NCI-H82 treated with DMSO at 0.1 percent for 48 hours (cell line): ENCODE measurements around the gene LRRC4.

Source experiments
- DNase-seq: peaks from one replicate; lab custom pipeline; 2025; ENCODE audit not compliant: unreplicated experiment; lab: John Stamatoyannopoulos, UW

Gene LRRC4

GRCh38 chr7:128032605-128033235 is 1.5 kb upstream of the LRRC4 start:
- no peak for DNase-seq

DNA sequence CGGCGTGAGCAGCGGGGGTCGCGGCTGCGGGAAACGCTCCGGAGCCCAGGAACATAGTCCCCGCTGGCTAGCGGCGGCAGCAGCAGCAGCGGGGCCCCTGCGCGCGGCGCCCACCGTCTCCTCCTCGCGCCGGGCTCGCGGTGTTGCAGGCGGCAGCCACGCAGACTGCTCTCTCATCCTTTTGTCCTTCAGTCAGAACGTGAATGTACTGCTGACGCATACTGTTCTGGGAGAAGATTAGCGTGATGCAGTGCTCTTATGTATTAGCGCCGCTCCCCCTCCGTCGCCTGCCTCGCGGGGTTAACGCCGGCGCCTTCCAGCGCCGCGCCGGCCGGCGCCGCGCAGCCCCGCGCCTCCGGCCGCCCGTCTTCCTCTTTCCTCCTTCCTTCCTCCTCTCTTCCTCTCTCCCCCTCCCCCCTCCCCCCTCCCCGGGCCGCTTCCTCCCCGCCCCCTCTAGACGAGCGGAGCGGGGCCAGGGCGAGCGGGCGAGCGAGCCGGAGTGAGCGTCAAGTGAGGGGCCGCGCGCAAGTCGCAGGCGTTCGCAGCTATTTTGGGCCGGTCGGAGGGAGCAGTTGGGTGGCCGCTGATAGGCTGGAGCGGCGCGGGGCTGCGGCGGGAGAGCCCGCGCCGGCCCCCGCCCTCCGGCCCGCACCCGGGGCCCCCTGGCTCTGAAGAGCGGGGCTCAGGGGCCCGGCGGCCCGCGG is 816 bp upstream of the LRRC4 start:
- peak; percentile 56 for DNase-seq

DNA sequence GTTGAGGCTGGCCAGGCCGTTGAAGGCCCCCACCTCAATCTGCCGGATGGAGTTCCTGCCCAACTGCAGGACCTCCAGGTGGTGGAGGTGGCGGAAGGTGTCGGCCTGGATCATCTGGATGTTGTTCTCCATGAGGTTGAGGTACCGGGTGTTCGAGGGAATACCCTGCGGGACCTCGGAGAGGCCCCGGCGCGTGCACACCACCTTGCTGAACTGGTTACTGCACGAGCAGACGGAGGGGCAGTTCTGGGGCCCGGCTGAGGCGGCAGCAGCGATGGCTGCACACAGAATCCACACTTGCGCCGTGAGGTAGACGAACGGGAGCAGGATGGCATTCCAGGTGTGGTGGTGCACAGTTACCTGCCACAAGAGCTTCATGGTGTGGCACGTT is 979 bp downstream of the LRRC4 start:
- no peak for DNase-seq

GRCh38 chr7:128029405-128029995 is 1.7 kb downstream of the LRRC4 start:
- no peak for DNase-seq

- DNase-seq = no peak
Measured at GRCh38 chr7:128027485-128027980, 3.7 kb downstream of the LRRC4 start.

- DNase-seq = no peak
Measured at GRCh38 chr7:128026551-128026950, 4.7 kb downstream of the LRRC4 start.

DNA sequence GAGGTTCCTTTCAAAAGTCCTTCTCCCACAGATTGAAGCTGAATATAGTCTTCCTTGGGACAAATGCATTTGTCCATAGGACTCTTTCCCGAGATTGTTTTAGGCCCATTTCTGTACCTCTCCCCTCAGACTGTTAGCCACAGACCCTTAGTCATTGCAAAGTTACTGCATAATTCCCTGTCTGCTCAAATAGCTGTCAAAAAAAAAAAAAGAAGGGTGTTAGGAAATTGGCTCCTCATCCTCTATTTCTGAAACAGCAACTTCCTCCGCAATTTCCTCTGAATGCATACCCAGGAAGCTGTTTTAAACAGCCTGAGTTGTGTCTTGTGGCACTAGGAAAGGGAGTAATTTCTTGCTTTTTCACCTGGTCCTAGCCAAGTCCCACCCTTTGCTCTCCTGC is 5.4 kb downstream of the LRRC4 start:
- no peak for DNase-seq

- DNase-seq = no peak
Measured at GRCh38 chr7:128025380-128025779, 5.9 kb downstream of the LRRC4 start.

DNA sequence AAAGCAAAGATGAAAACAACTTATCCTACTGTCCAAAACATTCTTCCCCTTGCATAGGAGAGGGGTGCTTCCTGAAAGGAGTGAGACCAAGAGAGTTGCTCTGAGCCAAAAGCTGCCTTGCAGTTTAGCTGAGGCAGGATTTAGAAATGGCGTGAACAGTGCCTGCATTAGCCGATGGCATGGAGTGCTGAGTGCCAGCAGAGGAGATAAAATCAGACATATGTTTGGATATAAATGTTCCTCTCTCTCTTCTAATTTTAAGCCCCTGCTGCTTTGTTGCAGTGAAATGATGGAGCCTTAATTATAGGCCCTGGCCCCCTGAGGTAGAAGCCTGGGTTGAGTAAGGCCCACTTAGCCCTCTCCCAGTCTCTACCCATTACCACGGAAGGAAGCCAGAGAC is 7.1 kb downstream of the LRRC4 start:
- DNase-seq = no peak

DNA sequence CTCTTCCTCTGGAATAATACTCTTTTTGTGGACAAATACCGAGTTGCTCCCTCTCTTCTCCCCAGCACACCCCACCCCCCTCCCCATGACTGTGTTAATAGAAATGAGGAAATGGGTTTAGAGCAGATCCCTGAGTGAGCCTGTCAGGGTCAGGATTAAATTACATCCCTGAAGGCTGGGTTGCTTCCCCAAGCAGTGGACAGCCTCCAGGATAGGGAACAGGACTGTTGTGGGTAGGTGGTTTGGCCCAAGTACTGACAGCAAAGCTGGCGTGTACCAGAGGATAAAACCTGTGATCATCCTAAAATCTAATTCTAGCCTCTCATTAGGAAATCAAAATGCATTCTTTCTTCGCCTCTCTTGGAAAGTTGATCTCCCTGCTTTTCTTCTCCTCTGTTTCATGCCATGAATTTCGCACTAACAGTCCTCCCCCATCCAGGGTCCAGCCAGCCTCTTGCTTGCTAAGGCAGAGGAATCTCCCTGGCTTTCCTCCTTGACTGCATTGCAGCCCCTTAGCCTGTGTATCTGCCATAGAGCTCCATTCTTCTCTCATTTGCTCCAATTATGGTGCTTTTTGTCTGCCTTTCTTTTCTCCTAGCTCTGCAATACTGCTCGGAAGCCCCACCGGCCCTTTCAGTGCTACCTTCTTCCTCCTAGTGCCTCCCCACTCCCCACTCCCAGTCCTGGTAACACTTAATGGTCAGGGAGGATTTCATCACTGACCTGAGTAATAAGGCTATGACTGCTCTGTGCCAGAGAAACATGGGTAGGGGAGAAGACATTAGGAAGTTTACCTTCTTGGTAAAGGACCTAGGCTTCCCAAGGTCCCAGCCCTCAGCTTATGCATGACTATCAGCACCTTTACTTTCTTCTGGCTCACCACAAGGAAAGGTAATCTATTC is 8.4 kb downstream of the LRRC4 start:
- no peak for DNase-seq

DNA sequence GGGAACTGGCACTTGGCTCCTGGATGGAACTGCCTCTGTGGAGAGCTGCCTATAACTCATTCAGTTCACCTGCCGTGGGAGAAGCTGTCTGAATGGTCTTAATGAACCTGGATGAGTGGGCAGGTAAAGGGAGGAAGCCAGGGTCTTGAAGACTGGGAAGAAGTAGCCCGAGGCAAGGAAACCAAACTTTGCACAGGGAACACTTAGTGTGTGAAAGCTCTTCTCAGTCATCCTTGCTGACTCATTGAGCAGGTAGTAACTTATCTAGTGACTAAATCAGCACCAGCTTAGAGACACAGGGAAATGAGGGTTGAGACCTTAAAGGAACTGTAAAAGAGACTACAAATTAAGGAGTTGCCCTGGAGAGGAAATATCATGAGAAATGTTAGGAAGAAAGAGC is 9.9 kb downstream of the LRRC4 start:
- no peak for DNase-seq

DNA sequence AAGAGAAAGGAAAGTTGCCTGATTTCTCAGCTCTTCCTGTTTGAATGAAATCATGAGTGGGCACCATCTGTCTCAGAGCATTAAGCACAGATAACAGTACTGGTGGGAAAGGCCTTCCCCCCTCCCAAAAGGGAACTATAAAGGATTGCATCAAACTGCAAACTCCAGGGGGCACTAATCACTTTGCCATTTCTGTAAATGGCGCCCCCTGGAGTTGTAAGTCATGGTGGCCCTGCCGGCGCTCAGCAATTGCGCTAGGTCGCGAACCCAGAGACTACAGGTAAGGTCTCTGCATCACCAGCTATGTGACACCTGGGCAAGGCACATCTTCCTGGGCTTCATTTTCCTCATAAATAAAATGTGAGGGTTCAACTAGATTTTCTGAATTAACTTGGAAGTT is 11.1 kb downstream of the LRRC4 start:
- no peak for DNase-seq

DNA sequence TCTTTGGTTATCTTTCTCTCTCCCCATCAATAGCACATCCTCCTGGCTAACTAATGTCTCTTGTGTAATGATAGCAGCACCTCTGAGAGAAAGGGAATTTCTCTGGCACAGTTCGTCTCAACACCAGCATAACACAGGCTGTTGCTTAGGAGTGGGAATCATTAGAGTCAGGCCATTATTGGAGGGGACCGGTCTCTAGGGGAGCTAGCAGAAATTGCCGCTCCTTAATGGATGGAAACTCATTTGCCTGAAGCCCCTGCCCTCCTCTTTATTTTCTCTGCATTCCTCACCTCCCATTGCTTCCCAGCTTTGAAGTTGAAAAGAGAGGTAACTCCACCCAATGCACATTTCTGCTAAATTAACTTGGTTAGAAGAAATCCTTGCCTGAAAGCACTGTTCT is 11.9 kb downstream of the LRRC4 start:
- DNase-seq = no peak

DNA sequence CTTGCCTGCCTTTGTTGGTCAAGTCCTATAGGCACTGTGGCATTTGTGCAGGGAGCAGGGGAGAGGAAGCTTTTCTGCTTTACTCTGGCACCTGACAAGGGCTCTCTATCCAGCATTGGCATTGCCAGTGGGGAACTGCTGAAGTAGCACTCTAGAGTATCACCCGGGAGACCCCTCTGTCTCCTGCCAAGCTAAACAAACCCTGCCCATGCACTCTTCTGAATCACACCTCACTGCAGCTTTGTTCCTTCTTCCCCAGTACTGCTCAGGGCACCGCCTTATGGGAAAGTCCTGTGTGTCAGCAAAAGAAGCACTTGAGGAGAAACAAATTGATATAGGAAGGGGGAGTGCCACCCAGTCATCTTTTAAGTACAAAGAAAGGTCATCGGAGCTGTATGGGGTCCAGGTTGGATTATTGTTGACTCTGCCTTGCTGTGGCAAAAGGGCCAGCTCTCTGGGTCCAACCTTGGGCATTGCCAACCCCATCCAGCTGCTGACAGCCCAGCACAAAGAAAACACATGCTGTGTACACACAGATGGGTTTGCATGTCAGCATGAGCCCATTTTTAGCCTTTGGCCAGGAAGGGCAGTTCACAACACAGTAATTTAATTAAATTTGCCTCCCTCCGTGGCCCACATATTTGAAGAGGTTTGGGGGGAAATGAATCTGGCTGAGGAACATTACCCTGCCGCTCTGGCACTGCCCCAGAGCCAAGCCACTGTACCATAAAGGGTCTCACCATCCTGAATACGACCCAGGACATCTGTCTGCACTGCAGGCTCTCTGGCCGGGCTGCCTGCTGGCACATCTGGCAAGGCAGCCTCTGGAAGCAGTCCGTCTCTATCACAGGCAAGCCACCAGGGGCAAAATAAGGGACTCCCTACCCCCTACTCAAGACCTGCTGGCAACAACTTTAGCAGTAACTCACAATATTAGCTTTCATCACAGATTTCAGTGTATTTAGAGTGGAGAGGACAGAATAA is 13.1 kb downstream of the LRRC4 start:
- no peak for DNase-seq

DNA sequence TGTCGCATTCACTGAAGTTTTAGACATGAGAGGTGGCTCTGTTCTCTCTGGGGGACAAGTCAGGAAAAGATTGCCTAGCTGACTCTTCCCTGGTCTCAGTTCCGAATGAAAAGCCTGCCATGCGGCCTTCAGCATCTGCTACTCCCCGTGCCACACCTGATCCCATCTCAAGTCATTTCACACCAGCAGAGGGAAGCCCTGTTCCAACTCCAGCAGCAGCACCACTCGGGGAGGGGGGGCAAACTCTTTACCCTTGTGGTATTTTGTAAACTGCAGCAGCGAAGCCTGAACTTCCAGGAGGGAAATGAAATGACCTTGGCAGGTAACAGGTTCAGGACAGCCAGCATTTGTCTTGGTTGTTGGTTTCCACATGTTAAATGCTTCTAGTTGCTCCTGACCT is 13.8 kb downstream of the LRRC4 start:
- DNase-seq = no peak

GRCh38 chr7:128014811-128015210 is 16.4 kb downstream of the LRRC4 start:
- DNase-seq = no peak

GRCh38 chr7:128011131-128011661 is 20.0 kb downstream of the LRRC4 start:
- DNase-seq = no peak

DNA sequence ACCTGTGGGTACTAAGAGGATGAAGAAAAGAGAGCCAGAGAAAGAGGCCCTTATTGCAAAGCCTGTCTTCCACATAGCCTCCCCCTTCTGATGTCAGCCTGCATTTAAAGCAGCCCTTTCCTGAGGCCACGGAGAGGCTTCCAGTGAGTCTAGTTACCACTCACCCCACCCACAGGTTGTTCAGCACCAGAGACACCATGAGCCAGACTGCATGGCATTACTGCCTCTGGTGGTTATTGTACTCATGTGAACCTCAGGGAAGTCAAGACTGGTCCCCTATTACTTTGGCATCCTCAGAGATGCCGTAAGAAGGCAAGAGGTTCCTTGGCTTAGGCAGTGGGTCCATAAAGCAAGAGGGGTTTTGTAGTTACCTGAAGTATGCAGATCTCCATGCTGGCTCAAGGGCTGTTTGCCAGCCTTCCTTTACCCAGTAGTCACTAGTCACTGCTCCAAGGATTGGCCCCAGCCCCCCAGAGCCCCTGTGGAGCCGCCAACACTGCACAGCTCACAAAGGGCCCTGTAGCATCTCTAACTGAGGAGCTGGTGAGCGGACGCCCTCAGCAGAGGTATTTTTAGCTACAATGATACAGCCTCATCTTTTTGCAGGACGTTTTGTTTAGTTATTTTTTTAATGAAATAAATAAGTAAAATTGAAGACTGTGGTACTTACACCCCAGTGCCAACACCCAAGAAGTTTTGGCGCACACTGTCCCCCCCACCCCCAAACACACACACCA is 20.7 kb downstream of the LRRC4 start:
- DNase-seq = no peak

GRCh38 chr7:128008744-128009143 is 22.5 kb downstream of the LRRC4 start:
- DNase-seq = no peak
